Neural progenitor cell (in vitro differentiated cells): ENCODE measurements around the gene ANKS3.

Experiments used
- EZH2 ChIP-seq: fragments of 200-600 bp; sonication (generic); IDR thresholded peaks from 2 replicates; pipeline ENCODE4 v1.6.1; 2017; ENCODE audit warnings: antibody characterized with exemption, mild to moderate bottlenecking, moderate library complexity
- TF ChIP-seq, protein P1 (sequence below): fragments of 200-600 bp; sonication (generic); IDR thresholded peaks from 2 replicates; pipeline ENCODE4 v1.5.1; 2017; ENCODE audit warnings: antibody characterized with exemption, mild to moderate bottlenecking

DNA sequence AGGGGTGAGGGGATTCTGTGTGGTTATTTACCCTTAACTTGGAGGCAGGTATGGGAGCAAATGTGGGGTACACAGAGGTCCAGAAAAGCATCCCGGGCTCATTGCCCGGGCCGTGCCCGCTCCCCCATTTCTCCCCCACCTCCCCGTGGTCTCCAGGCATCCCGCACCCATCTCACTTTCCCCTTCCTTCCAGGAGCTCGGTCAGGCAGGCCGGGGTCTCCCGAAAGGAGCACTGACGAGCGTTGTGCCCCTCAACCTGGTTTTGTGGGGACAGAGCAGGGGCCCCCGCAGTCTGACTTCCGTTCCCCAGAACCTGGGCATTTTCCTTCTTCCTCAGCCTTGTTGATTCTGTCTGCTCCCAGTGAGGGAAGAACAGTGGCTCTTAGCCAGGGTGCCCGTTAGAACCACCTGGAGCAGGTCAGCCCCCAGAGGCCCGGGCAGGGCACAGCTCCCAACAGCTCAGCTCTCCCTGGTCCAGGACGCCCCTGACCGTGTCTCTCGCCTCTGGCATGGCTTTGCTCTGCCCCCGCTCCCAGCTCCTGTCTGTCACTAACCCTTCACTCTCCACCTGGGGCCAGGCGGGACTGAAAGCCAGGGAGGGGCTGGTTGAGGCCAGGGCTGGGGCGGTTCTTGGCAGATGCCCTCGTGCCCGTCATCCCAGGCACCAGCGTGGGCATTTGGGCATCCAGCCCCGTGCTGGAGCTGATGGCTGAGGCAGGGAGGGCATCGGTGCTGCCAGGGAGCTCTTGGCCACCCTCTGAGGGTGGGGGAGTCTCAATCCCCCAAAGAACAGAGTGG lies 53.2 kb downstream of the ANKS3 start:
- TF ChIP-seq, protein P1, sequence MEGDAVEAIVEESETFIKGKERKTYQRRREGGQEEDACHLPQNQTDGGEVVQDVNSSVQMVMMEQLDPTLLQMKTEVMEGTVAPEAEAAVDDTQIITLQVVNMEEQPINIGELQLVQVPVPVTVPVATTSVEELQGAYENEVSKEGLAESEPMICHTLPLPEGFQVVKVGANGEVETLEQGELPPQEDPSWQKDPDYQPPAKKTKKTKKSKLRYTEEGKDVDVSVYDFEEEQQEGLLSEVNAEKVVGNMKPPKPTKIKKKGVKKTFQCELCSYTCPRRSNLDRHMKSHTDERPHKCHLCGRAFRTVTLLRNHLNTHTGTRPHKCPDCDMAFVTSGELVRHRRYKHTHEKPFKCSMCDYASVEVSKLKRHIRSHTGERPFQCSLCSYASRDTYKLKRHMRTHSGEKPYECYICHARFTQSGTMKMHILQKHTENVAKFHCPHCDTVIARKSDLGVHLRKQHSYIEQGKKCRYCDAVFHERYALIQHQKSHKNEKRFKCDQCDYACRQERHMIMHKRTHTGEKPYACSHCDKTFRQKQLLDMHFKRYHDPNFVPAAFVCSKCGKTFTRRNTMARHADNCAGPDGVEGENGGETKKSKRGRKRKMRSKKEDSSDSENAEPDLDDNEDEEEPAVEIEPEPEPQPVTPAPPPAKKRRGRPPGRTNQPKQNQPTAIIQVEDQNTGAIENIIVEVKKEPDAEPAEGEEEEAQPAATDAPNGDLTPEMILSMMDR = no peak
- TF ChIP-seq EZH2 = no peak
